ENCODE measurements around the gene INPP4A. TPM values are rescaled to one million over a fixed set of nuclear protein-coding genes. Genes with fewer than 3 reads are reported as not detected.

INPP4A gene
- total and polyA plus RNA-seq, 2 of the 13 experiments (the other 11 are each of a cell fraction or from before 2014, with no cell fraction given), result 10.1 to 10.9 TPM

- TF ChIP-seq ZNF33A (CRISPR knock-in tag; IDR thresholded peaks at IDR 0.05; ENCODE audit: borderline replicate concordance) (no peak), HNRNPLL (IDR thresholded peaks at IDR 0.05; ENCODE audit: low read depth, low read length, poor library complexity, severe bottlenecking) (no peak)
Measured at GRCh38 chr2:98503481-98504105, 58.9 kb downstream of the INPP4A start (continued).

GRCh38 chr2:98504381-98505109 lies 59.9 kb downstream of the INPP4A start:
- H3K36me3 ChIP-seq (replicated peaks in 1 of 2; ENCODE audit: control insufficient read depth in 1 of 2, insufficient read depth in 2 of 2, low read length in 2 of 2), result peaks cover 0 to 1% of the 10 kb centered on the region in 2 experiments; a peak in 2 of 5 replicates
- ATAC-seq (no peak), FAIRE-seq (no peak), DNase-seq (ENCODE audit: low spot score) (no peak)
- ChIA-PET POLR2A (no interaction called here), CTCF (ENCODE audit: low intra/inter-chr PET ratio, low total read pairs) (no interaction called here)
- H3K4me2 ChIP-seq (ENCODE audit: low read depth, low read length), result no peak overlapping the region
- no peak overlapping the region for H3K4me3 ChIP-seq (replicated peaks in 1 of 3; ENCODE audit: insufficient read depth in 1 of 3, low read depth in 2 of 3, low read length in 3 of 3)
- no peaks in the 10 kb centered on the region for H3K79me2 ChIP-seq (ENCODE audit: insufficient read depth, low read length)
- intact Hi-C loops (cut with micrococcal nuclease; ENCODE audit: unreplicated experiment) (no loop called here), in situ Hi-C loops (cut with HindIII; ENCODE audit: extremely low pct_ligation_motif_present, low pct_unique_long_range_greater_than_20kb) (no loop called here)
- no peak overlapping the region for H2AFZ ChIP-seq (ENCODE audit: low read length)
- H3K4me1 ChIP-seq (ENCODE audit: insufficient read depth, low read length), result no peaks in the 10 kb centered on the region
- no peak for TF ChIP-seq ZSCAN31 (CRISPR knock-in tag; IDR thresholded peaks at IDR 0.05; ENCODE audit: low read depth)
- H3K9me3 ChIP-seq (ENCODE audit: low read length), result no peaks in the 10 kb centered on the region
- no TSS peak for BruUV-seq (replicated peaks)
- 0 out of 2 replicates have a peak, but pooled peaks cover 3% of the 10 kb centered on the region for H4K20me1 ChIP-seq (ENCODE audit: insufficient read depth, low read length)
- H3K27ac ChIP-seq (ENCODE audit: extremely low read length, insufficient read depth, low read length), result no peak overlapping the region
- no peak overlapping the region for H3K9ac ChIP-seq (ENCODE audit: insufficient read depth, low read depth, low read length)
- no peaks in the 10 kb centered on the region for H3K27me3 ChIP-seq (ENCODE audit: control insufficient read depth in 1 of 2, insufficient read depth in 2 of 2, low read length in 2 of 2)
- 91% methylated on average over 8 of the region's 8 CpGs for WGBS (ENCODE audit: low lambda C conversion rate)

- DNase-seq (ENCODE audit: low spot score), result no peak
Measured at GRCh38 chr2:98505311-98505808, 60.7 kb downstream of the INPP4A start.

More at GRCh38 chr2:98505311-98505808, 60.7 kb downstream of the INPP4A start:
- 0 out of 2 replicates have a peak, but pooled peaks cover 3% of the 10 kb centered on the region for H4K20me1 ChIP-seq (ENCODE audit: insufficient read depth, low read length)
- no peaks in the 10 kb centered on the region for H3K79me2 ChIP-seq (ENCODE audit: insufficient read depth, low read length)
- no peak for FAIRE-seq
- 94% methylated on average over 7 of the region's 7 CpGs for WGBS (ENCODE audit: low lambda C conversion rate)
- H3K27ac ChIP-seq (ENCODE audit: extremely low read length, insufficient read depth, low read length), result no peak overlapping the region
- TF ChIP-seq MAFK (conservative IDR thresholded peaks at IDR 0.05 in 1 of 2, IDR thresholded peaks at IDR 0.05 in 1 of 2; ENCODE audit: low read length in 2 of 2), result peak; percentile 30 to 36; a peak in 2 of 4 replicates
- TF ChIP-seq ZNF792 (CRISPR knock-in tag; IDR thresholded peaks at IDR 0.05), result no peak
- no peak overlapping the region for H2AFZ ChIP-seq (ENCODE audit: low read length)
- intact Hi-C loops (cut with micrococcal nuclease; ENCODE audit: unreplicated experiment) (no loop called here), in situ Hi-C loops (cut with HindIII; ENCODE audit: extremely low pct_ligation_motif_present, low pct_unique_long_range_greater_than_20kb) (no loop called here)
- no peaks in the 10 kb centered on the region for H3K4me1 ChIP-seq (ENCODE audit: insufficient read depth, low read length)
- H3K4me2 ChIP-seq (ENCODE audit: low read depth, low read length), result no peak overlapping the region
- H3K9me3 ChIP-seq (ENCODE audit: low read length), result no peaks in the 10 kb centered on the region
- H3K9ac ChIP-seq (ENCODE audit: insufficient read depth, low read depth, low read length), result no peak overlapping the region
- ChIA-PET CTCF (ENCODE audit: low intra/inter-chr PET ratio, low total read pairs) (no interaction called here), POLR2A (no interaction called here)
- BruUV-seq (replicated peaks), result no TSS peak
- peaks cover 0 to 1% of the 10 kb centered on the region in 2 experiments; a peak in 2 of 5 replicates for H3K36me3 ChIP-seq (replicated peaks in 1 of 2; ENCODE audit: control insufficient read depth in 1 of 2, insufficient read depth in 2 of 2, low read length in 2 of 2)
- H3K4me3 ChIP-seq (replicated peaks in 1 of 3; ENCODE audit: insufficient read depth in 1 of 3, low read depth in 2 of 3, low read length in 3 of 3), result no peak overlapping the region
- ATAC-seq, result no peak
- H3K27me3 ChIP-seq (ENCODE audit: control insufficient read depth in 1 of 2, insufficient read depth in 2 of 2, low read length in 2 of 2), result no peaks in the 10 kb centered on the region
